Measurements from ENCODE around the gene SLC9B1. TPM values are rescaled to one million over a fixed set of nuclear protein-coding genes. Genes with fewer than 3 reads are reported as not detected.
A peak's percentile ranks its signal among the peaks of the same experiment; 100 is the strongest.

Gene SLC9B1
- total RNA-seq, 2 experiments from 2014 or later, result 3.6 to 3.7 TPM

GRCh38 chr4:103044183-103044582, 24.7 kb upstream of the SLC9B1 start:
- Histone ChIP-seq H3K9me3 (ENCODE audit: control insufficient read depth in 1 of 2, insufficient read depth in 1 of 2, low read length in 2 of 2) (no peaks in the 10 kb centered on the region), H3K27ac (ENCODE audit: low read depth in 1 of 2, low read length in 2 of 2) (no peak overlapping the region), H3K36me3 (ENCODE audit: insufficient read depth, low read length) (peaks cover 20% of the 10 kb centered on the region), H3K4me3 (ENCODE audit: low read length) (no peak overlapping the region), H3K4me1 (ENCODE audit: insufficient read depth, low read length) (no peaks in the 10 kb centered on the region), H3K27me3 (ENCODE audit: control insufficient read depth in 1 of 2, insufficient read depth in 2 of 2, low read length in 2 of 2) (no peaks in the 10 kb centered on the region)
- Mint-ChIP-seq H3K9me3 (no peaks in the 10 kb centered on the region), H3K27ac (no peak overlapping the region), H3K27me3 (no peaks in the 10 kb centered on the region), H3K4me3 (no peak overlapping the region), H3K4me1 (ENCODE audit: low read depth) (no peaks in the 10 kb centered on the region), H3K36me3 (ENCODE audit: low read depth) (peaks cover 46% of the 10 kb centered on the region)
- TF ChIP-seq CTCF (IDR thresholded peaks at IDR 0.05), result no peak
- no peak for DNase-seq
- POLR2A ChIA-PET, result interaction anchor here (0.7 kb wide), 1 partner anchor 507 kb away, joined by 3 read pairs; no protein-coding TSS in a partner anchor
- intact Hi-C loops (cut with DNase I, micrococcal nuclease), result no loop called here
- no peak for ATAC-seq (ENCODE audit: poor library complexity)
- CTCF ChIA-PET, result interaction anchor here (1.0 to 1.8 kb wide), 2 partner anchors 15 to 56 kb away, joined by 3 to 6 read pairs; no protein-coding TSS in a partner anchor

- Mint-ChIP-seq H3K9me3 (no peaks in the 10 kb centered on the region), H3K27ac (no peak overlapping the region), H3K36me3 (ENCODE audit: low read depth) (peaks cover 9% of the 10 kb centered on the region), H3K4me1 (ENCODE audit: low read depth) (no peaks in the 10 kb centered on the region), H3K27me3 (no peaks in the 10 kb centered on the region), H3K4me3 (no peak overlapping the region)
- ATAC-seq (ENCODE audit: poor library complexity), result no peak
- H3K27ac ChIP-seq (ENCODE audit: low read depth in 1 of 2, low read length in 2 of 2), result no peak overlapping the region
- no peaks in the 10 kb centered on the region for H3K27me3 ChIP-seq (ENCODE audit: control insufficient read depth in 1 of 2, insufficient read depth in 2 of 2, low read length in 2 of 2)
- H3K36me3 ChIP-seq (ENCODE audit: insufficient read depth, low read length), result no peaks in the 10 kb centered on the region
- CTCF ChIA-PET, result no interaction called here
- no peak for DNase-seq
- no peaks in the 10 kb centered on the region for H3K9me3 ChIP-seq (ENCODE audit: control insufficient read depth in 1 of 2, insufficient read depth in 1 of 2, low read length in 2 of 2)
- no peak for TF ChIP-seq CTCF (IDR thresholded peaks at IDR 0.05)
- intact Hi-C loops (cut with DNase I, micrococcal nuclease), result no loop called here
- no peak overlapping the region for H3K4me3 ChIP-seq (ENCODE audit: low read length)
- H3K4me1 ChIP-seq (ENCODE audit: insufficient read depth, low read length), result no peaks in the 10 kb centered on the region
- POLR2A ChIA-PET, result no interaction called here
Measured at GRCh38 chr4:103036169-103036568, 16.7 kb upstream of the SLC9B1 start.

- peak; percentile 44 for ATAC-seq (ENCODE audit: poor library complexity)
- H3K36me3 ChIP-seq (ENCODE audit: insufficient read depth, low read length), result peaks cover 4% of the 10 kb centered on the region
- Mint-ChIP-seq H3K9me3 (no peaks in the 10 kb centered on the region), H3K36me3 (ENCODE audit: low read depth) (peaks cover 26% of the 10 kb centered on the region), H3K27ac (no peak overlapping the region), H3K4me1 (ENCODE audit: low read depth) (no peaks in the 10 kb centered on the region), H3K27me3 (no peaks in the 10 kb centered on the region), H3K4me3 (no peak overlapping the region)
- no peak for TF ChIP-seq CTCF (IDR thresholded peaks at IDR 0.05)
- H3K4me3 ChIP-seq (ENCODE audit: low read length), result no peak overlapping the region
- H3K27me3 ChIP-seq (ENCODE audit: control insufficient read depth in 1 of 2, insufficient read depth in 2 of 2, low read length in 2 of 2), result no peaks in the 10 kb centered on the region
- peak in 3 of 14 experiments; percentile 1 to 26 (median 19) for DNase-seq
- no peaks in the 10 kb centered on the region for H3K9me3 ChIP-seq (ENCODE audit: control insufficient read depth in 1 of 2, insufficient read depth in 1 of 2, low read length in 2 of 2)
- ChIA-PET POLR2A (interaction anchor here (1.0 kb wide), 1 partner anchor 12 kb away, joined by 3 read pairs; no protein-coding TSS in a partner anchor), CTCF (interaction anchor here (1.1 kb wide), 1 partner anchor 67 kb away, joined by 3 read pairs; the partner anchor contains the start of gene BDH2)
- H3K27ac ChIP-seq (ENCODE audit: low read depth in 1 of 2, low read length in 2 of 2), result no peak overlapping the region
- no peaks in the 10 kb centered on the region for H3K4me1 ChIP-seq (ENCODE audit: insufficient read depth, low read length)
- intact Hi-C loops (cut with DNase I, micrococcal nuclease), result no loop called here
Measured at GRCh38 chr4:103032574-103032973, 13.1 kb upstream of the SLC9B1 start.
